Activated B cell treated with CpG ODN at 0.5 μM for 24 hours (primary cell): ENCODE data around the gene GSTM2. TPM values are rescaled to one million over a fixed set of nuclear protein-coding genes. Genes with fewer than 3 reads are reported as not detected.

Experiments used
- ATAC-seq: fragments of 200-7000 bp; cut with Tn5 transposase; one replicate; pipeline ENCODE4 v1.10.0; 2021; ENCODE audit warnings: low read depth, mild to moderate bottlenecking, moderate library complexity
- CTCF ChIA-PET: fragments of 350-600 bp; sonication (Branson Sonifier 250); formaldehyde crosslinking; loops from one replicate; lab custom pipeline; 2021; ENCODE audit warnings: antibody characterized with exemption; lab: Charles Lee
- POLR2A ChIA-PET: fragments of 350-600 bp; sonication (Branson Sonifier 250); formaldehyde crosslinking; loops from one replicate; lab custom pipeline; 2021; ENCODE audit warnings: antibody characterized with exemption; lab: Charles Lee
- DNase-seq: peaks from one replicate; pipeline ENCODE4 v3.0.0; 2022
- H3K27ac Mint-ChIP-seq: one replicate; pipeline ENCODE4 v1.8.0; 2020; ENCODE audit warnings: mixed read lengths
- H3K27me3 Mint-ChIP-seq: one replicate; pipeline ENCODE4 v1.8.0; 2021; ENCODE audit warnings: mixed read lengths
- H3K36me3 Mint-ChIP-seq: one replicate; pipeline ENCODE4 v1.8.0; 2021; ENCODE audit warnings: low read depth, mixed read lengths
- H3K4me1 Mint-ChIP-seq: one replicate; pipeline ENCODE4 v1.8.0; 2021; ENCODE audit warnings: mixed read lengths
- H3K4me3 Mint-ChIP-seq: one replicate; pipeline ENCODE4 v1.8.0; 2020; ENCODE audit warnings: mild to moderate bottlenecking, mixed read lengths
- H3K9me3 Mint-ChIP-seq: one replicate; pipeline ENCODE4 v1.8.0; 2020; ENCODE audit warnings: mixed read lengths
- CTCF ChIP-seq: fragments of 200-600 bp; IDR thresholded peaks from one replicate; pipeline ENCODE4 v1.8.0; 2022; ENCODE audit warnings: antibody characterized with exemption, mild to moderate bottlenecking
- intact Hi-C: fragments of 100-400 bp; cut with micrococcal nuclease; formaldehyde crosslinking; loops from one replicate; pipeline ENCODE4 v1.15.1; 2024
- total RNA-seq: library from RNA; stranded (reverse); gene quantifications from 2 replicates; pipeline ENCODE4 v1.2.3, GENCODE V29; 2022

The GSTM2 gene
- total RNA-seq, 1 donor from 2014 or later = 11.0 TPM

- peaks cover 48% of the 10 kb centered on the region for H3K4me1 Mint-ChIP-seq
Measured at GRCh38 chr1:109625601-109626560, 42.0 kb upstream of the GSTM2 start.

GRCh38 chr1:109626682-109627408 lies 41.0 kb upstream of the GSTM2 start:
- no peak for TF ChIP-seq CTCF
- intact Hi-C loops = loop anchor here (10.0 kb wide), 1 partner anchor 202 kb away; the partner anchor contains the start of gene PSMA5
- H3K27ac Mint-ChIP-seq = no peak overlapping the region
- ChIA-PET POLR2A (no interaction called here), CTCF (interaction anchor here (1.1 to 4.8 kb wide), 4 partner anchors 12 to 81 kb away, joined by 3 to 19 read pairs (median 4); no protein-coding TSS in a partner anchor)
- H3K36me3 Mint-ChIP-seq = peaks cover 60% of the 10 kb centered on the region
- no peaks in the 10 kb centered on the region for H3K9me3 Mint-ChIP-seq
- H3K27me3 Mint-ChIP-seq = no peaks in the 10 kb centered on the region
- H3K4me3 Mint-ChIP-seq = no peak overlapping the region
- peaks cover 39% of the 10 kb centered on the region for H3K4me1 Mint-ChIP-seq
- DNase-seq (no peak), ATAC-seq (no peak)

More at GRCh38 chr1:109625601-109626560, 42.0 kb upstream of the GSTM2 start:
- no peak for TF ChIP-seq CTCF
- peaks cover 50% of the 10 kb centered on the region for H3K36me3 Mint-ChIP-seq
- H3K27me3 Mint-ChIP-seq = no peaks in the 10 kb centered on the region
- POLR2A ChIA-PET = interaction anchor here (2.4 kb wide), 1 partner anchor 77 kb away, joined by 18 read pairs; the partner anchor contains the start of gene GNAI3
- intact Hi-C loops = loop anchor here (10.0 kb wide), 1 partner anchor 201 kb away; the partner anchor contains the start of gene PSMA5
- ATAC-seq (no peak), DNase-seq (no peak)
- H3K9me3 Mint-ChIP-seq = no peaks in the 10 kb centered on the region
- no peak overlapping the region for H3K4me3 Mint-ChIP-seq
- CTCF ChIA-PET = interaction anchor here (1.3 to 4.8 kb wide), 2 partner anchors 15 to 80 kb away, joined by 4 to 19 read pairs; no protein-coding TSS in a partner anchor
- peak overlapping the region; percentile 72 for H3K27ac Mint-ChIP-seq

- peaks cover 63% of the 10 kb centered on the region for H3K36me3 Mint-ChIP-seq
- no peaks in the 10 kb centered on the region for H3K27me3 Mint-ChIP-seq
- POLR2A ChIA-PET = interaction anchor here (0.9 to 2.4 kb wide), 4 partner anchors 9 to 81 kb away, joined by 3 to 6 read pairs (median 5); partner anchors contain the start of genes AMPD2, GNAI3 and GNAT2
- peaks cover 29% of the 10 kb centered on the region for H3K4me1 Mint-ChIP-seq
- intact Hi-C loops = loop anchor here (10.0 kb wide), 1 partner anchor 203 kb away; the partner anchor contains the start of gene PSMA5
- no peak for TF ChIP-seq CTCF
- ATAC-seq (no peak), DNase-seq (no peak)
- H3K4me3 Mint-ChIP-seq = no peak overlapping the region
- CTCF ChIA-PET = interaction anchor here (1.1 to 4.9 kb wide), 4 partner anchors 11 to 83 kb away, joined by 3 to 45 read pairs (median 11); partner anchors contain the start of gene GNAI3
- no peaks in the 10 kb centered on the region for H3K9me3 Mint-ChIP-seq
- H3K27ac Mint-ChIP-seq = no peak overlapping the region
Measured at GRCh38 chr1:109627692-109628399, 40.0 kb upstream of the GSTM2 start.

GRCh38 chr1:109628540-109629321 lies 39.1 kb upstream of the GSTM2 start:
- Mint-ChIP-seq H3K36me3 (peaks cover 64% of the 10 kb centered on the region), H3K9me3 (no peaks in the 10 kb centered on the region), H3K4me1 (peaks cover 20% of the 10 kb centered on the region), H3K27ac (no peak overlapping the region), H3K27me3 (no peaks in the 10 kb centered on the region), H3K4me3 (no peak overlapping the region)
- DNase-seq (no peak), ATAC-seq (no peak)
- POLR2A ChIA-PET = interaction anchor here (0.9 to 2.4 kb wide), 4 partner anchors 10 to 82 kb away, joined by 3 to 6 read pairs (median 5); partner anchors contain the start of genes AMPD2, GNAI3 and GNAT2
- CTCF ChIA-PET = interaction anchor here (0.7 to 4.9 kb wide), 6 partner anchors 9 to 97 kb away, joined by 3 to 45 read pairs (median 14); partner anchors contain the start of genes AMPD2, GNAI3 and GNAT2
- TF ChIP-seq CTCF = no peak
- intact Hi-C loops = loop anchor here (10.0 kb wide), 1 partner anchor 204 kb away; the partner anchor contains the start of gene PSMA5
